Liver (tissue), 9 donors: ENCODE measurements around the gene RPTOR. TPM values are rescaled to one million over a fixed set of nuclear protein-coding genes. Genes with fewer than 3 reads are reported as not detected.

Source experiments
- DNase-seq: peaks from one replicate; pipeline ENCODE4 v3.0.0-alpha.2; 2017; ENCODE audit warnings: low spot score
- H3K27ac ChIP-seq, 2 donors: one replicate each; pipeline ENCODE4 v1.7.0; 2013; ENCODE audit warnings: inconsistent platforms in 2 of 2, low read length in 2 of 2, control low read depth in 1 of 2, low read depth in 1 of 2, mild to moderate bottlenecking in 1 of 2
- H3K27me3 ChIP-seq, 4 donors: one replicate each; pipeline versions ENCODE4 v1.6.1 to v1.7.0; 2013; ENCODE audit warnings: low read length in 3 of 4, inconsistent platforms in 1 of 4, mild to moderate bottlenecking in 1 of 4, moderate library complexity in 1 of 4; ENCODE audit not compliant: control insufficient read depth in 4 of 4, insufficient read depth in 4 of 4
- H3K36me3 ChIP-seq, 4 donors: one replicate each; pipeline versions ENCODE4 v1.6.1 to v1.7.0; 2013; ENCODE audit warnings: low read length in 3 of 4, mild to moderate bottlenecking in 3 of 4, low read depth in 1 of 4, moderate library complexity in 1 of 4; ENCODE audit not compliant: control insufficient read depth in 4 of 4, insufficient read depth in 3 of 4
- H3K4me1 ChIP-seq, 4 donors: one replicate each; pipeline versions ENCODE4 v1.6.1 to v1.7.0; 2013; ENCODE audit warnings: low read length in 3 of 4, mild to moderate bottlenecking in 3 of 4, moderate library complexity in 1 of 4; ENCODE audit not compliant: control insufficient read depth in 4 of 4, insufficient read depth in 4 of 4
- H3K4me3 ChIP-seq, 3 donors: one replicate each; pipeline versions ENCODE4 v1.6.1 to v1.7.0; 2013; ENCODE audit warnings: low read length in 3 of 3, control low read depth in 1 of 3, low read depth in 1 of 3, mild to moderate bottlenecking in 1 of 3
- H3K9ac ChIP-seq, 2 donors: one replicate each; pipeline ENCODE4 v1.7.0; 2013; ENCODE audit warnings: low read length in 2 of 2, mild to moderate bottlenecking in 2 of 2, moderate library complexity in 2 of 2, control low read depth in 1 of 2, low read depth in 1 of 2
- H3K9me3 ChIP-seq, 4 donors: one replicate each; pipeline versions ENCODE4 v1.6.1 to v1.7.0; 2013; ENCODE audit warnings: low read length in 3 of 4; ENCODE audit not compliant: control insufficient read depth in 4 of 4
- EGR1 ChIP-seq, 2 donors: IDR thresholded peaks; 2 replicates each; pipeline ENCODE4 v1.6.1; 2016 to 2018; ENCODE audit warnings: antibody characterized with exemption in 2 of 2, low read depth in 2 of 2
- FOXA1 ChIP-seq: IDR thresholded peaks from 2 replicates; pipeline ENCODE4 v1.6.1; 2016; ENCODE audit warnings: antibody characterized with exemption
- HNF4A ChIP-seq, 2 donors: conservative IDR thresholded peaks; 2 replicates each; pipeline ENCODE4 v1.6.1; 2016; ENCODE audit warnings: antibody characterized with exemption in 2 of 2, mild to moderate bottlenecking in 2 of 2
- JUND ChIP-seq, 2 donors: IDR thresholded peaks; 2 replicates each; pipeline ENCODE4 v1.6.1; 2016; ENCODE audit warnings: antibody characterized with exemption in 2 of 2
- RAD21 ChIP-seq, 2 donors: IDR thresholded peaks; 2 replicates each; pipeline ENCODE4 v1.6.1; 2016; ENCODE audit warnings: antibody characterized with exemption in 2 of 2, mild to moderate bottlenecking in 2 of 2
- RXRA ChIP-seq, 2 donors: IDR thresholded peaks; 2 replicates each; pipeline ENCODE4 v1.6.1; 2017 to 2018; ENCODE audit warnings: antibody characterized with exemption in 2 of 2, mild to moderate bottlenecking in 1 of 2
- TAF1 ChIP-seq: conservative IDR thresholded peaks from 2 replicates; pipeline ENCODE4 v1.6.1; 2016; ENCODE audit warnings: antibody characterized with exemption, mild to moderate bottlenecking
- YY1 ChIP-seq: IDR thresholded peaks from 2 replicates; pipeline ENCODE4 v1.6.1; 2016; ENCODE audit warnings: antibody characterized with exemption, mild to moderate bottlenecking
- WGBS: extraction: QIAGEN DNeasy Blood & Tissue Kit; methylation state at CpG from one replicate; pipeline ENCODE4 v1.1.7; 2013; 5-methylcytosine and 5-hydroxymethylcytosine counted together
- polyA plus RNA-seq, 2 donors: library from polyadenylated mRNA; stranded (reverse) in 1 of 2; unstranded in 1 of 2; fragments of 200-250 nt in 1 of 2; fragments of >200 nt in 1 of 2; fragmentation: Nextera tagmentation in 1 of 2; extraction: Ambion mirVana in 1 of 2; gene quantifications; one replicate each; pipeline versions ENCODE4 v1.2.1 to v1.2.3, GENCODE V29; 2013 to 2015
- total RNA-seq, 2 donors: library from RNA; depleted of rRNA; stranded (reverse); fragments of >200 nt; gene quantifications; one replicate each; pipeline ENCODE4 v1.2.3, GENCODE V29; 2014
- TF ChIP-seq, protein P1 (sequence below): fragments of 150-350 bp; IDR thresholded peaks from 2 replicates; pipeline ENCODE4 v1.5.1; 2017; ENCODE audit warnings: improper control_type of control experiment, low read depth, low read length; ENCODE audit not compliant: missing input control
- TF ChIP-seq, protein P2 (sequence below): IDR thresholded peaks from 2 replicates; pipeline ENCODE4 v1.6.1; 2016; ENCODE audit warnings: antibody characterized with exemption
- TF ChIP-seq, protein P3 (sequence below): IDR thresholded peaks from 2 replicates; pipeline ENCODE4 v1.6.1; 2016; ENCODE audit warnings: antibody characterized with exemption, mild to moderate bottlenecking
- TF ChIP-seq, protein P4 (sequence below): IDR thresholded peaks from 2 replicates; pipeline ENCODE4 v1.6.1; 2016; ENCODE audit warnings: antibody characterized with exemption
- donor health status: healthy.
- donor health status: healthy.
- donor health status: healthy.
- donor health status: healthy.
- donor health status: healthy.

Gene RPTOR
- total and polyA plus RNA-seq, 4 donors, result 4.8 to 25.4 (median 11.6) TPM

DNA sequence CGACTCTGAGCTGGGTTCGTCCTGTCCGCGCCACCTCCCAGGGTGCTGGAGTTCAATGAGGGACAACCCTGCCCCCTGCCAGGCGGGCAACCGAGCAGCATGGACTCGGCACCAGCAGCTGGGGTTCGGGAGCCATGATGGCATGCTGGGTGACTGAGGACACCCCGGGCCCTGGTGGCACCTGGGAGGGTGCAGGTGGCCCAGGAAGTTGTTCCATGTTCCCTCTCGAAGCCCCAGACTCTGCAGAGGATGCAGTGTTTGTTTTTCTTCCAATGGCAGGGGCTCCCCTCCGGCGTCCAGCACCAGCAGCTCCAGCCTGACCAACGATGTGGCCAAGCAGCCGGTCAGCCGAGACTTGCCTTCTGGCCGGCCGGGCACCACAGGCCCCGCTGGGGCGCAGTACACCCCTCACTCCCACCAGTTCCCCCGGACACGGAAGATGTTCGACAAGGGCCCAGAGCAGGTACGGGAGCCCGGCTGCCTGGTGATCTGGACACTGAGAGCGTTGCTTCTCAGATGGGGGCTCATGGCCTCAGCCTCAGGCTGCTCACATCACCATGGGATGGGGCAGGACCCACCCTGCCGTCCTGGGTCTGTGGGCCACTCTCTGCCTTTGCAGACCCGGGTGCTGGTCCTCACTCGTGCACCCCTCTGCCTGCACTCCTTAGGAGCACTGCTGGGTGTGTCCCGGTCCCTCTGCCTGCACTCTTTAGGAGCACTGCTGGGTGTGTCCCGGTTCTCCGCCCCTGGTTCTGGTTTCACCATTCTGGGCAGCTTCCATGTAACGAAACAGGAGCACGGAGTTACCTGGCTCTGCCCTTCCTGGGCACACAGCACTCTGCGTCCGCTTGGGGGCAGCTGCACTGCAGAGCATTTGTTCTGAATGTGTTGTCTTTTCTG is 378.8 kb downstream of the RPTOR start:
- H3K27ac ChIP-seq, result no peak overlapping the region
- H3K27me3 ChIP-seq, result no peaks in the 10 kb centered on the region
- H3K36me3 ChIP-seq, result peaks cover 7 to 49% (median 11%) of the 10 kb centered on the region in 4 donors
- TF ChIP-seq RAD21 (IDR thresholded peaks at IDR 0.05) (no peak), EGR1 (IDR thresholded peaks at IDR 0.05; ENCODE audit: low read depth in 2 of 2) (no peak), JUND (IDR thresholded peaks at IDR 0.05) (no peak), TAF1 (no peak), FOXA1 (no peak)
- TF ChIP-seq, protein P1, sequence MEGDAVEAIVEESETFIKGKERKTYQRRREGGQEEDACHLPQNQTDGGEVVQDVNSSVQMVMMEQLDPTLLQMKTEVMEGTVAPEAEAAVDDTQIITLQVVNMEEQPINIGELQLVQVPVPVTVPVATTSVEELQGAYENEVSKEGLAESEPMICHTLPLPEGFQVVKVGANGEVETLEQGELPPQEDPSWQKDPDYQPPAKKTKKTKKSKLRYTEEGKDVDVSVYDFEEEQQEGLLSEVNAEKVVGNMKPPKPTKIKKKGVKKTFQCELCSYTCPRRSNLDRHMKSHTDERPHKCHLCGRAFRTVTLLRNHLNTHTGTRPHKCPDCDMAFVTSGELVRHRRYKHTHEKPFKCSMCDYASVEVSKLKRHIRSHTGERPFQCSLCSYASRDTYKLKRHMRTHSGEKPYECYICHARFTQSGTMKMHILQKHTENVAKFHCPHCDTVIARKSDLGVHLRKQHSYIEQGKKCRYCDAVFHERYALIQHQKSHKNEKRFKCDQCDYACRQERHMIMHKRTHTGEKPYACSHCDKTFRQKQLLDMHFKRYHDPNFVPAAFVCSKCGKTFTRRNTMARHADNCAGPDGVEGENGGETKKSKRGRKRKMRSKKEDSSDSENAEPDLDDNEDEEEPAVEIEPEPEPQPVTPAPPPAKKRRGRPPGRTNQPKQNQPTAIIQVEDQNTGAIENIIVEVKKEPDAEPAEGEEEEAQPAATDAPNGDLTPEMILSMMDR, result no peak
- TF ChIP-seq, protein P2, sequence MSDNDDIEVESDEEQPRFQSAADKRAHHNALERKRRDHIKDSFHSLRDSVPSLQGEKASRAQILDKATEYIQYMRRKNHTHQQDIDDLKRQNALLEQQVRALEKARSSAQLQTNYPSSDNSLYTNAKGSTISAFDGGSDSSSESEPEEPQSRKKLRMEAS, result no peak
- no peaks in the 10 kb centered on the region for H3K9me3 ChIP-seq
- H3K9ac ChIP-seq, result no peak overlapping the region
- H3K4me3 ChIP-seq, result no peak overlapping the region
- DNase-seq, result no peak
- WGBS, result 97% methylated on average over 35 of the region's 35 CpGs
- no peaks in the 10 kb centered on the region for H3K4me1 ChIP-seq

DNA sequence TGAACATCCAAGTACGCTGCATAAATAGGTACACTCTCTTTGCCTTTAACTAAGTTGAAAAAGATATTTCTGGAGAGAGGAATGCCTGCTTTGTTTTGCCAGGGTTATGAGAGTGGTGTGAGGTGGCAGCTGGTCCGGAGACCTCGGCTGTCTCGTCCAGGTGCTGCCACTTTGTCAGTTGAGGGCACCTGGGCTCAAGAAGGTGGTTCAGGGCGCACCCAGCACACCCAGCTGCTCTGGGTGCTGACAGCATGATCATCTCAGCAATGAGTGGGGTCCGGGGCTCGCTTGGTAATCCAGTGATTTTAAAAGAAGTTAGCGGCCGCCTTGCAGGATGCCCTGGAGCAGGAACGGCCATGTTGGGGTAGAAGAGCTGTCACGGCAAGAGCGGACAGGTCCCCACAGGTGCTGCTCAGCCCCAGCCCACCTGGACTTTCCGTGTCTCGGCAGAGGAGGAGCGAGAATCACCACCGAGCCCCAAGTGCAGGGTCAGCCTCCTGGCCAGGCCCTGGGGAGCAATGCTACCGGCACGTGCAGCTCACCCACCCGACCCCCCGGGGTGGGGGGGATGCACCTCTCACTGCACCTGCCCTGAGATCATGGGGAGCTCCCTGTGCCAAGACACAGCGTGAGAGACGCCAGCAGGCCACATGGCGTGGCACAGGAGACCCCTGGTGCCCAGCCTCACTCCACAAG is 379.6 kb downstream of the RPTOR start:
- Histone ChIP-seq H3K4me3 (no peak overlapping the region), H3K36me3 (peaks cover 4 to 49% (median 11%) of the 10 kb centered on the region in 4 donors), H3K27me3 (no peaks in the 10 kb centered on the region), H3K9ac (no peak overlapping the region), H3K27ac (no peak overlapping the region), H3K4me1 (no peaks in the 10 kb centered on the region), H3K9me3 (no peaks in the 10 kb centered on the region)
- WGBS, result 97% methylated on average over 23 of the region's 23 CpGs
- no peak for TF ChIP-seq TAF1
- DNase-seq, result no peak

DNA sequence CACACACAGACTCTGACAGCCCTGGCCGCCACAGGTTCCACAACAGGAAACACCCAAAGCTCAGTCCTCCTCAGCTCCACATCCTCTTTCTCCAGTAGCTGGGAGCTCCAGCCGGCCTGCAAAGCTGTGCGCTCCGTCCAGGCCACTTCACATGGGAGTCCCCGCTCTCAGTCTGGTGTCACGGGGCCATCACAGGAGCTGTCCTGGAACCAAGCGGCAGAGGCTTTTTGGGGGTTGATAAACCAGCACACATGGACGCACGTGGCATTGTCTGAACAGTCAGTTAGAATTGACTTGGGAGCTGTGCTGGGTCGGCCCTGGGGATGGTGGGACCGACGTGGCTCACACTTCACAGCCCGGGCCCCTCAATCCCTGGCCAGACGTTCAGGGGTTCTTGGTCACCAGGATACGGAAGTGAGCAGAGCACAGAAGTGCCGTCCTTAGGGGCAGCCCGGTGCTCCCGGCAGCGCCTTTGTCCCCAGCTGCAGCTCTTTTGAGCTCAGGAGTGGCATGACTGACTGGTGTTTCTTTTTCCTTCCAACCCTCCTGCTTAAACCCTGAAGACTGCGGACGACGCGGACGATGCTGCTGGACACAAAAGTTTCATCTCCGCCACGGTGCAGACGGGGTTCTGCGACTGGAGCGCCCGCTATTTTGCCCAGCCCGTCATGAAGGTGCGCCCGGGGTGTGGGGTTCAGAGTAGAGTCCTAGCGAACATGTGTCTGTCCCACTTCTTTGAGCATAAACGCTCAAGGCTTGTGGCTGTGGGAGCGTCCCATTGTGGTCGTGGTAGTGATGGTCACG is 380.4 kb downstream of the RPTOR start:
- Histone ChIP-seq H3K27ac (no peak overlapping the region), H3K9ac (no peak overlapping the region), H3K9me3 (no peaks in the 10 kb centered on the region), H3K4me1 (no peaks in the 10 kb centered on the region), H3K4me3 (no peak overlapping the region), H3K36me3 (peaks cover 4 to 49% (median 11%) of the 10 kb centered on the region in 4 donors), H3K27me3 (no peaks in the 10 kb centered on the region)
- 94% methylated on average over 38 of the region's 38 CpGs for WGBS
- DNase-seq, result no peak
- TF ChIP-seq JUND (IDR thresholded peaks at IDR 0.05) (no peak), YY1 (no peak), FOXA1 (no peak), HNF4A (conservative IDR thresholded peaks at IDR 0.05) (no peak), RXRA (IDR thresholded peaks at IDR 0.05) (no peak), EGR1 (IDR thresholded peaks at IDR 0.05; ENCODE audit: low read depth in 2 of 2) (no peak)
- TF ChIP-seq, protein P3, sequence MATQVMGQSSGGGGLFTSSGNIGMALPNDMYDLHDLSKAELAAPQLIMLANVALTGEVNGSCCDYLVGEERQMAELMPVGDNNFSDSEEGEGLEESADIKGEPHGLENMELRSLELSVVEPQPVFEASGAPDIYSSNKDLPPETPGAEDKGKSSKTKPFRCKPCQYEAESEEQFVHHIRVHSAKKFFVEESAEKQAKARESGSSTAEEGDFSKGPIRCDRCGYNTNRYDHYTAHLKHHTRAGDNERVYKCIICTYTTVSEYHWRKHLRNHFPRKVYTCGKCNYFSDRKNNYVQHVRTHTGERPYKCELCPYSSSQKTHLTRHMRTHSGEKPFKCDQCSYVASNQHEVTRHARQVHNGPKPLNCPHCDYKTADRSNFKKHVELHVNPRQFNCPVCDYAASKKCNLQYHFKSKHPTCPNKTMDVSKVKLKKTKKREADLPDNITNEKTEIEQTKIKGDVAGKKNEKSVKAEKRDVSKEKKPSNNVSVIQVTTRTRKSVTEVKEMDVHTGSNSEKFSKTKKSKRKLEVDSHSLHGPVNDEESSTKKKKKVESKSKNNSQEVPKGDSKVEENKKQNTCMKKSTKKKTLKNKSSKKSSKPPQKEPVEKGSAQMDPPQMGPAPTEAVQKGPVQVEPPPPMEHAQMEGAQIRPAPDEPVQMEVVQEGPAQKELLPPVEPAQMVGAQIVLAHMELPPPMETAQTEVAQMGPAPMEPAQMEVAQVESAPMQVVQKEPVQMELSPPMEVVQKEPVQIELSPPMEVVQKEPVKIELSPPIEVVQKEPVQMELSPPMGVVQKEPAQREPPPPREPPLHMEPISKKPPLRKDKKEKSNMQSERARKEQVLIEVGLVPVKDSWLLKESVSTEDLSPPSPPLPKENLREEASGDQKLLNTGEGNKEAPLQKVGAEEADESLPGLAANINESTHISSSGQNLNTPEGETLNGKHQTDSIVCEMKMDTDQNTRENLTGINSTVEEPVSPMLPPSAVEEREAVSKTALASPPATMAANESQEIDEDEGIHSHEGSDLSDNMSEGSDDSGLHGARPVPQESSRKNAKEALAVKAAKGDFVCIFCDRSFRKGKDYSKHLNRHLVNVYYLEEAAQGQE, result no peak
- TF ChIP-seq, protein P1, result no peak
- TF ChIP-seq, protein P4, sequence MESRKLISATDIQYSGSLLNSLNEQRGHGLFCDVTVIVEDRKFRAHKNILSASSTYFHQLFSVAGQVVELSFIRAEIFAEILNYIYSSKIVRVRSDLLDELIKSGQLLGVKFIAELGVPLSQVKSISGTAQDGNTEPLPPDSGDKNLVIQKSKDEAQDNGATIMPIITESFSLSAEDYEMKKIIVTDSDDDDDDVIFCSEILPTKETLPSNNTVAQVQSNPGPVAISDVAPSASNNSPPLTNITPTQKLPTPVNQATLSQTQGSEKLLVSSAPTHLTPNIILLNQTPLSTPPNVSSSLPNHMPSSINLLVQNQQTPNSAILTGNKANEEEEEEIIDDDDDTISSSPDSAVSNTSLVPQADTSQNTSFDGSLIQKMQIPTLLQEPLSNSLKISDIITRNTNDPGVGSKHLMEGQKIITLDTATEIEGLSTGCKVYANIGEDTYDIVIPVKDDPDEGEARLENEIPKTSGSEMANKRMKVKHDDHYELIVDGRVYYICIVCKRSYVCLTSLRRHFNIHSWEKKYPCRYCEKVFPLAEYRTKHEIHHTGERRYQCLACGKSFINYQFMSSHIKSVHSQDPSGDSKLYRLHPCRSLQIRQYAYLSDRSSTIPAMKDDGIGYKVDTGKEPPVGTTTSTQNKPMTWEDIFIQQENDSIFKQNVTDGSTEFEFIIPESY, result no peak
